GM04503 (cell line): ENCODE data around the gene EYA2.

Experiments
- DNase-seq: peaks from one replicate; pipeline ENCODE4 v3.0.0-alpha.2; 2012; ENCODE audit warnings: low read depth

The EYA2 gene

GRCh38 chr20:47227119-47227518, 332.5 kb downstream of the EYA2 start:
- DNase-seq = no peak

GRCh38 chr20:47227576-47227975, 332.9 kb downstream of the EYA2 start:
- no peak for DNase-seq

GRCh38 chr20:47228654-47229053, 334.0 kb downstream of the EYA2 start:
- no peak for DNase-seq

GRCh38 chr20:47230811-47231256, 336.2 kb downstream of the EYA2 start:
- DNase-seq = no peak

GRCh38 chr20:47231382-47232039, 336.9 kb downstream of the EYA2 start:
- DNase-seq = no peak

- DNase-seq = no peak
These were observed 337.9 kb downstream of the EYA2 start for GRCh38 chr20:47232518-47232917.

GRCh38 chr20:47233333-47234188, 338.9 kb downstream of the EYA2 start:
- DNase-seq = no peak

- no peak for DNase-seq
These were observed 340.5 kb downstream of the EYA2 start for GRCh38 chr20:47235111-47235510.

- no peak for DNase-seq
These were observed 341.4 kb downstream of the EYA2 start for GRCh38 chr20:47235853-47236638.

GRCh38 chr20:47236639-47236900, 341.9 kb downstream of the EYA2 start:
- no peak for DNase-seq

GRCh38 chr20:47237715-47238114, 343.1 kb downstream of the EYA2 start:
- no peak for DNase-seq
